Activated CD8-positive, alpha-beta memory T cell treated with anti-CD3 and anti-CD28 coated beads for 36 hours (primary cell): ENCODE measurements around the gene TMEM178A. TPM values are rescaled to one million over a fixed set of nuclear protein-coding genes. Genes with fewer than 3 reads are reported as not detected.
"Not testable (repeated sequence)": the region's sequence is repeated elsewhere in the genome, so short reads cannot be mapped to it uniquely, and the experiment has no call there.

Experiments
- CTCF ChIA-PET: fragments of 350-600 bp; sonication (Branson Sonifier 250); formaldehyde crosslinking; loops from one replicate; lab custom pipeline; 2021; ENCODE audit warnings: antibody characterized with exemption; lab: Charles Lee
- POLR2A ChIA-PET: fragments of 350-600 bp; sonication (Branson Sonifier 250); formaldehyde crosslinking; loops from one replicate; lab custom pipeline; 2021; ENCODE audit warnings: antibody characterized with exemption; lab: Charles Lee
- total RNA-seq, 2 experiments: library from RNA; stranded (reverse); gene quantifications; one replicate each; pipeline ENCODE4 v1.2.3, GENCODE V29; 2021

Gene TMEM178A
- total RNA-seq, 2 experiments from 2014 or later: not detected

GRCh38 chr2:39704540-39704939, 38.8 kb downstream of the TMEM178A start:
- ChIA-PET POLR2A (no interaction called here), CTCF (no interaction called here)

GRCh38 chr2:39705638-39706037, 39.9 kb downstream of the TMEM178A start:
- ChIA-PET CTCF (no interaction called here), POLR2A (no interaction called here)

- ChIA-PET CTCF (no interaction called here), POLR2A (no interaction called here)
Measured at GRCh38 chr2:39706312-39706711, 40.6 kb downstream of the TMEM178A start.

- ChIA-PET POLR2A (no interaction called here), CTCF (no interaction called here)
Measured at GRCh38 chr2:39706945-39707344, 41.2 kb downstream of the TMEM178A start.

GRCh38 chr2:39708003-39708402, 42.3 kb downstream of the TMEM178A start:
- CTCF ChIA-PET: interaction anchor here (0.6 kb wide), 1 partner anchor 17 kb away, joined by 3 read pairs; no protein-coding TSS in a partner anchor
- POLR2A ChIA-PET: no interaction called here

GRCh38 chr2:39710807-39711206, 45.1 kb downstream of the TMEM178A start:
- CTCF ChIA-PET: no interaction called here
- POLR2A ChIA-PET: no interaction called here

- CTCF ChIA-PET: no interaction called here
- POLR2A ChIA-PET: no interaction called here
Measured at GRCh38 chr2:39712953-39713352, 47.2 kb downstream of the TMEM178A start.

GRCh38 chr2:39715095-39715494, 49.4 kb downstream of the TMEM178A start:
- ChIA-PET POLR2A (no interaction called here), CTCF (no interaction called here)

GRCh38 chr2:39715822-39716221, 50.1 kb downstream of the TMEM178A start:
- ChIA-PET POLR2A (no interaction called here), CTCF (no interaction called here)

- POLR2A ChIA-PET: no interaction called here
- CTCF ChIA-PET: interaction anchor here (0.8 kb wide), 1 partner anchor 11 kb away, joined by 4 read pairs; no protein-coding TSS in a partner anchor
Measured at GRCh38 chr2:39717067-39717466, 51.4 kb downstream of the TMEM178A start.

- CTCF ChIA-PET: interaction anchor here (1.3 kb wide), 1 partner anchor 9 kb away, joined by 7 read pairs; no protein-coding TSS in a partner anchor
- POLR2A ChIA-PET: no interaction called here
Measured at GRCh38 chr2:39718483-39718882, 52.8 kb downstream of the TMEM178A start.

- ChIA-PET CTCF (interaction anchor here (1.0 kb wide), 1 partner anchor 10 kb away, joined by 3 read pairs; no protein-coding TSS in a partner anchor), POLR2A (no interaction called here)
Measured at GRCh38 chr2:39719317-39719716, 53.6 kb downstream of the TMEM178A start.

GRCh38 chr2:39720970-39721369, 55.3 kb downstream of the TMEM178A start:
- CTCF ChIA-PET: no interaction called here
- POLR2A ChIA-PET: no interaction called here

- POLR2A ChIA-PET: no interaction called here
- CTCF ChIA-PET: no interaction called here
Measured at GRCh38 chr2:39723497-39723896, 57.8 kb downstream of the TMEM178A start.

- ChIA-PET CTCF (no interaction called here), POLR2A (no interaction called here)
Measured at GRCh38 chr2:39723946-39724827, 58.5 kb downstream of the TMEM178A start.

- POLR2A ChIA-PET: no interaction called here
- CTCF ChIA-PET: no interaction called here
Measured at GRCh38 chr2:39724828-39725144, 59.1 kb downstream of the TMEM178A start.

GRCh38 chr2:39725401-39725800, 59.7 kb downstream of the TMEM178A start:
- CTCF ChIA-PET: no interaction called here
- POLR2A ChIA-PET: no interaction called here

GRCh38 chr2:39728085-39728484, 62.4 kb downstream of the TMEM178A start:
- POLR2A ChIA-PET: not testable (repeated sequence)
- CTCF ChIA-PET: interaction anchor here (0.7 kb wide), 1 partner anchor 11 kb away, joined by 4 read pairs; no protein-coding TSS in a partner anchor

GRCh38 chr2:39728941-39729351, 63.2 kb downstream of the TMEM178A start:
- ChIA-PET POLR2A (no interaction called here), CTCF (interaction anchor here (1.2 kb wide), 1 partner anchor 9 kb away, joined by 3 read pairs; no protein-coding TSS in a partner anchor)

GRCh38 chr2:39730276-39730675, 64.6 kb downstream of the TMEM178A start:
- ChIA-PET CTCF (interaction anchor here (0.7 kb wide), 1 partner anchor 351 kb away, joined by 3 read pairs; no protein-coding TSS in a partner anchor), POLR2A (no interaction called here)
